ENCODE data around the gene PACS1. TPM values are rescaled to one million over a fixed set of nuclear protein-coding genes. Genes with fewer than 3 reads are reported as not detected.
A peak's percentile ranks its signal among the peaks of the same experiment; 100 is the strongest.

Gene PACS1
- total RNA-seq, 2 experiments from 2014 or later, result 179 to 183 TPM

DNA sequence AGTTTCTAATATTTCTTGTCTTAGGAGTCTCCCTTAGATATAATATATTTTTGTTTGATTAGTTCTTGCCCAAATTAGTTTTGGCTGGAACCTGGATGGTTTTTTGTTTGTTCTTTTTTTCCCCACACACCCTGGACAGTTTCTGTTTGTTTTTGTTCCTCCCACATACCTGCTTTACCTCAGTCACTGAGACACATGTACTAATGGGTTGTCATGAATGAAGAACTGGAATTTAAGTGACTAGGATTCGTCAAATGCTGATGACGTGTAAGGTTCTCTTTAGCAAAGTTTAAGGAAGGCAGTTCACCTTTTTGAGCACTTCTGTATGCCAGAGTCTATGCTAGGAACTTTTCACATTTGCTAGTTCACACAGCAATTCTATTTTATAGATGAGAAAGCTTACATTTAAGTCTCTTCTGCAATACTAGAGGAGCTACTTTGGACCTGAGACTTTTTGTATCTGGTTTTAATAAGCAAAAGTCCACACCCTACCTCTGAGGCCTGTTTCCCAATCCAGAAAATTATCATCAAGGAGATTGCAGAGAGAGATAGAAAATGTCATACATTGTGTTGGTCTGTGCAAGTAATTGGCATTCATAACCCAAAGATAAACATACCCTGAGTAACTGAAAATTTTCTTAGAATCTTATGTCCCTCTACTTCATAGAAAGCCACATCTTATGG lies 111.7 kb downstream of the PACS1 start:
- Histone ChIP-seq H3K4me3 (ENCODE audit: low read length) (no peak overlapping the region), H3K36me3 (ENCODE audit: insufficient read depth, low read length) (peaks cover 13% of the 10 kb centered on the region), H3K27ac (ENCODE audit: low read depth in 1 of 2, low read length in 2 of 2) (no peak overlapping the region), H3K9me3 (ENCODE audit: control insufficient read depth in 1 of 2, insufficient read depth in 1 of 2, low read length in 2 of 2) (no peaks in the 10 kb centered on the region), H3K27me3 (ENCODE audit: control insufficient read depth in 1 of 2, insufficient read depth in 2 of 2, low read length in 2 of 2) (no peaks in the 10 kb centered on the region), H3K4me1 (ENCODE audit: insufficient read depth, low read length) (peaks cover 23% of the 10 kb centered on the region)
- H3K4me3 Mint-ChIP-seq, result no peak overlapping the region
- no peaks in the 10 kb centered on the region for H3K27me3 Mint-ChIP-seq
- ATAC-seq (ENCODE audit: poor library complexity) (no peak), DNase-seq (no peak)
- H3K27ac Mint-ChIP-seq, result peak overlapping the region; percentile 73
- TF ChIP-seq, protein P1, sequence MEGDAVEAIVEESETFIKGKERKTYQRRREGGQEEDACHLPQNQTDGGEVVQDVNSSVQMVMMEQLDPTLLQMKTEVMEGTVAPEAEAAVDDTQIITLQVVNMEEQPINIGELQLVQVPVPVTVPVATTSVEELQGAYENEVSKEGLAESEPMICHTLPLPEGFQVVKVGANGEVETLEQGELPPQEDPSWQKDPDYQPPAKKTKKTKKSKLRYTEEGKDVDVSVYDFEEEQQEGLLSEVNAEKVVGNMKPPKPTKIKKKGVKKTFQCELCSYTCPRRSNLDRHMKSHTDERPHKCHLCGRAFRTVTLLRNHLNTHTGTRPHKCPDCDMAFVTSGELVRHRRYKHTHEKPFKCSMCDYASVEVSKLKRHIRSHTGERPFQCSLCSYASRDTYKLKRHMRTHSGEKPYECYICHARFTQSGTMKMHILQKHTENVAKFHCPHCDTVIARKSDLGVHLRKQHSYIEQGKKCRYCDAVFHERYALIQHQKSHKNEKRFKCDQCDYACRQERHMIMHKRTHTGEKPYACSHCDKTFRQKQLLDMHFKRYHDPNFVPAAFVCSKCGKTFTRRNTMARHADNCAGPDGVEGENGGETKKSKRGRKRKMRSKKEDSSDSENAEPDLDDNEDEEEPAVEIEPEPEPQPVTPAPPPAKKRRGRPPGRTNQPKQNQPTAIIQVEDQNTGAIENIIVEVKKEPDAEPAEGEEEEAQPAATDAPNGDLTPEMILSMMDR (IDR thresholded peaks at IDR 0.05), result no peak
- H3K9me3 Mint-ChIP-seq, result no peaks in the 10 kb centered on the region
- POLR2A ChIA-PET, result no interaction called here
- CTCF ChIA-PET, result interaction anchor here (1.6 kb wide), 1 partner anchor 22 kb away, joined by 3 read pairs; no protein-coding TSS in a partner anchor
- intact Hi-C loops (cut with DNase I, micrococcal nuclease), result no loop called here
- peaks cover 63% of the 10 kb centered on the region for H3K4me1 Mint-ChIP-seq (ENCODE audit: low read depth)
- peaks cover 44% of the 10 kb centered on the region for H3K36me3 Mint-ChIP-seq (ENCODE audit: low read depth)

- no peaks in the 10 kb centered on the region for H3K27me3 Mint-ChIP-seq
- intact Hi-C loops (cut with DNase I, micrococcal nuclease), result no loop called here
- ChIA-PET CTCF (interaction anchor here (0.5 to 0.6 kb wide), 2 partner anchors 81 to 200 kb away, joined by 3 to 4 read pairs; no protein-coding TSS in a partner anchor), POLR2A (interaction anchor here (1.0 kb wide), 1 partner anchor 115 kb away, joined by 3 read pairs; no protein-coding TSS in a partner anchor)
- H3K36me3 Mint-ChIP-seq (ENCODE audit: low read depth), result peaks cover 60% of the 10 kb centered on the region
- ATAC-seq (ENCODE audit: poor library complexity) (peak; percentile 91), DNase-seq (peak in 5 of 14 experiments; percentile 1 to 77 (median 49))
- peak overlapping the region; percentile 83 for H3K27ac Mint-ChIP-seq
- Histone ChIP-seq H3K36me3 (ENCODE audit: insufficient read depth, low read length) (peaks cover 13% of the 10 kb centered on the region), H3K4me1 (ENCODE audit: insufficient read depth, low read length) (peaks cover 23% of the 10 kb centered on the region), H3K9me3 (ENCODE audit: control insufficient read depth in 1 of 2, insufficient read depth in 1 of 2, low read length in 2 of 2) (no peaks in the 10 kb centered on the region), H3K4me3 (ENCODE audit: low read length) (no peak overlapping the region), H3K27ac (ENCODE audit: low read depth in 1 of 2, low read length in 2 of 2) (no peak overlapping the region), H3K27me3 (ENCODE audit: control insufficient read depth in 1 of 2, insufficient read depth in 2 of 2, low read length in 2 of 2) (no peaks in the 10 kb centered on the region)
- peaks cover 70% of the 10 kb centered on the region for H3K4me1 Mint-ChIP-seq (ENCODE audit: low read depth)
- H3K9me3 Mint-ChIP-seq, result no peaks in the 10 kb centered on the region
- TF ChIP-seq, protein P1 (IDR thresholded peaks at IDR 0.05), result no peak
- H3K4me3 Mint-ChIP-seq, result peak overlapping the region; percentile 11
Observed at GRCh38 chr11:66183494-66184048, 113.5 kb downstream of the PACS1 start.

GRCh38 chr11:66184728-66185127 lies 114.7 kb downstream of the PACS1 start:
- H3K27ac Mint-ChIP-seq, result peak overlapping the region; percentile 28
- H3K4me1 Mint-ChIP-seq (ENCODE audit: low read depth), result peaks cover 69% of the 10 kb centered on the region
- intact Hi-C loops (cut with DNase I, micrococcal nuclease), result no loop called here
- ATAC-seq (ENCODE audit: poor library complexity) (no peak), DNase-seq (no peak)
- ChIA-PET POLR2A (no interaction called here), CTCF (interaction anchor here (0.7 to 0.8 kb wide), 2 partner anchors 8 to 98 kb away, joined by 3 to 4 read pairs; no protein-coding TSS in a partner anchor)
- peaks cover 16% of the 10 kb centered on the region for H3K36me3 ChIP-seq (ENCODE audit: insufficient read depth, low read length)
- no peaks in the 10 kb centered on the region for H3K9me3 ChIP-seq (ENCODE audit: control insufficient read depth in 1 of 2, insufficient read depth in 1 of 2, low read length in 2 of 2)
- TF ChIP-seq, protein P1 (IDR thresholded peaks at IDR 0.05), result no peak
- H3K4me3 ChIP-seq (ENCODE audit: low read length), result no peak overlapping the region
- H3K27ac ChIP-seq (ENCODE audit: low read depth in 1 of 2, low read length in 2 of 2), result no peak overlapping the region
- H3K27me3 Mint-ChIP-seq, result no peaks in the 10 kb centered on the region
- H3K4me1 ChIP-seq (ENCODE audit: insufficient read depth, low read length), result peaks cover 20% of the 10 kb centered on the region
- H3K36me3 Mint-ChIP-seq (ENCODE audit: low read depth), result peaks cover 65% of the 10 kb centered on the region
- no peaks in the 10 kb centered on the region for H3K9me3 Mint-ChIP-seq
- H3K27me3 ChIP-seq (ENCODE audit: control insufficient read depth in 1 of 2, insufficient read depth in 2 of 2, low read length in 2 of 2), result no peaks in the 10 kb centered on the region
- no peak overlapping the region for H3K4me3 Mint-ChIP-seq

Data from CD4-positive, alpha-beta T cell (primary cell).